SK-N-SH treated with all-trans-retinoic acid at 6 μM for 48 hours (cell line): ENCODE measurements around the gene TRAP1.

Experiments used
- BACH2 ChIP-seq: fragments of 250-450 bp; sonication (Bioruptor Pico); IDR thresholded peaks from 2 replicates; pipeline ENCODE4 v1.9.0; 2021; ENCODE audit warnings: mild to moderate bottlenecking, borderline replicate concordance
- GLIS3 ChIP-seq: fragments of 250-450 bp; sonication (Bioruptor Pico); IDR thresholded peaks from 2 replicates; pipeline ENCODE4 v1.5.0; 2020; ENCODE audit warnings: mild to moderate bottlenecking, moderate library complexity
- RARB ChIP-seq: fragments of 250-450 bp; sonication (Bioruptor Pico); IDR thresholded peaks from 2 replicates; pipeline ENCODE4 v1.8.0; 2021; ENCODE audit warnings: mild to moderate bottlenecking, moderate library complexity
- SNAI2 ChIP-seq: fragments of 250-450 bp; sonication (Bioruptor Pico); IDR thresholded peaks from 2 replicates; pipeline ENCODE4 v1.5.0; 2020; ENCODE audit warnings: mild to moderate bottlenecking, moderate library complexity
- TCF4 ChIP-seq: fragments of 250-450 bp; sonication (Bioruptor Pico); IDR thresholded peaks from 2 replicates; pipeline ENCODE4 v1.8.0; 2021; ENCODE audit warnings: mild to moderate bottlenecking, moderate library complexity, borderline replicate concordance
- ZC3H10 ChIP-seq: fragments of 250-450 bp; sonication (Bioruptor Pico); IDR thresholded peaks from 2 replicates; pipeline ENCODE4 v1.5.1; 2021; ENCODE audit warnings: mild to moderate bottlenecking, moderate library complexity
- ZFP3 ChIP-seq: fragments of 250-450 bp; sonication (Bioruptor Pico); IDR thresholded peaks from 2 replicates; pipeline ENCODE4 v1.5.0; 2020; ENCODE audit warnings: mild to moderate bottlenecking, moderate library complexity
- ZFP30 ChIP-seq: fragments of 450-650 bp; formaldehyde crosslinking; IDR thresholded peaks from 2 replicates; pipeline ENCODE4 v1.5.0; 2022; ENCODE audit warnings: mild to moderate bottlenecking, moderate library complexity
- TF ChIP-seq, protein P1 (sequence below): fragments of 250-450 bp; sonication (Bioruptor Pico); IDR thresholded peaks from 2 replicates; pipeline ENCODE4 v1.8.0; 2020; ENCODE audit warnings: mild to moderate bottlenecking, moderate library complexity, borderline replicate concordance
- TF ChIP-seq, protein P2 (sequence below): fragments of 250-450 bp; sonication (Bioruptor Pico); IDR thresholded peaks from 2 replicates; pipeline ENCODE4 v1.5.0; 2020; ENCODE audit warnings: mild to moderate bottlenecking, moderate library complexity
- TF ChIP-seq, protein P3 (sequence below): fragments of 250-450 bp; sonication (Bioruptor Pico); IDR thresholded peaks from 2 replicates; pipeline ENCODE4 v1.5.1; 2020; ENCODE audit warnings: low read depth, mild to moderate bottlenecking, moderate library complexity

DNA sequence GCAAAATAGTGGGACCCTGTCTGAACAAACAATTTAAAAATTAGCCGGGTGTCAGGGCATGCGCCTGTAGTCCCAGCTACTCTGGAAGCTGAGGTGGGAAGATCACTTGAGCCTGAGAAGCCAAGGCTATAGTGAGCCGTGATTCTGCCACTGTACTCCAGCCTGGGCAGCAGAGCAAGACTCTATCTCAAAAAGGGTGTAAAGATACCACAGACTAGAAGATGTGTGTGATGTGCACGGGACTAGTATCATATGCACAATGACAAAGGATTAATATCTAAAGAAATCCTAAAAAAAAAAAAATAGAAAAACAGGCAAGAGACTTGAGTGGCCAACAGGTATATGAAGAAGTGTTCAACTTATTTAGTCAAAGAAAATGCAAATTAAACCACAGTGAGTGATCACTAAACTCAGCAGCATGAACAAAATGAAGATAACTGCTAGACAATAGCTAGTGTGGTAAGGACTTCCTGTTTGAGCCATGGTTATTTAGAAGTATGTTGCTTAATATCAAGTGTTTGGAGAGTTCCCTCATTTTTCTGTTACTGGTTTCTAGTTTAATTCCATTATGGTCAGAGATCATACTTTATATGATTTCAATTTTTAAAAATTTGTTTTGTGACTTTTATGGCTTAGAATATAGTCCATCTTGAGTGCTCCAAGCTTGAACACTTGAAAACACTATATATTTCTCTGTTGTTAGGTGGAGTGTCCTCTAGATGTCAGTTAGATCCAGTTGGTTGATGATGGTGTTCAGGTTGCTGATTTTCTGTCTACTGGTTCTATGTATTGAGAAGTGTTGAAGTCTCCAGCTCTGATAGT, 91.2 kb downstream of the TRAP1 start:
- no peak for TF ChIP-seq ZFP3
- no peak for TF ChIP-seq ZFP30
- TF ChIP-seq ZC3H10 (CRISPR knock-in tag), result no peak
- TF ChIP-seq, protein P1, sequence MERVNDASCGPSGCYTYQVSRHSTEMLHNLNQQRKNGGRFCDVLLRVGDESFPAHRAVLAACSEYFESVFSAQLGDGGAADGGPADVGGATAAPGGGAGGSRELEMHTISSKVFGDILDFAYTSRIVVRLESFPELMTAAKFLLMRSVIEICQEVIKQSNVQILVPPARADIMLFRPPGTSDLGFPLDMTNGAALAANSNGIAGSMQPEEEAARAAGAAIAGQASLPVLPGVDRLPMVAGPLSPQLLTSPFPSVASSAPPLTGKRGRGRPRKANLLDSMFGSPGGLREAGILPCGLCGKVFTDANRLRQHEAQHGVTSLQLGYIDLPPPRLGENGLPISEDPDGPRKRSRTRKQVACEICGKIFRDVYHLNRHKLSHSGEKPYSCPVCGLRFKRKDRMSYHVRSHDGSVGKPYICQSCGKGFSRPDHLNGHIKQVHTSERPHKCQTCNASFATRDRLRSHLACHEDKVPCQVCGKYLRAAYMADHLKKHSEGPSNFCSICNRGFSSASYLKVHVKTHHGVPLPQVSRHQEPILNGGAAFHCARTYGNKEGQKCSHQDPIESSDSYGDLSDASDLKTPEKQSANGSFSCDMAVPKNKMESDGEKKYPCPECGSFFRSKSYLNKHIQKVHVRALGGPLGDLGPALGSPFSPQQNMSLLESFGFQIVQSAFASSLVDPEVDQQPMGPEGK, result no peak
- no peak for TF ChIP-seq SNAI2 (CRISPR knock-in tag)
- TF ChIP-seq, protein P2, sequence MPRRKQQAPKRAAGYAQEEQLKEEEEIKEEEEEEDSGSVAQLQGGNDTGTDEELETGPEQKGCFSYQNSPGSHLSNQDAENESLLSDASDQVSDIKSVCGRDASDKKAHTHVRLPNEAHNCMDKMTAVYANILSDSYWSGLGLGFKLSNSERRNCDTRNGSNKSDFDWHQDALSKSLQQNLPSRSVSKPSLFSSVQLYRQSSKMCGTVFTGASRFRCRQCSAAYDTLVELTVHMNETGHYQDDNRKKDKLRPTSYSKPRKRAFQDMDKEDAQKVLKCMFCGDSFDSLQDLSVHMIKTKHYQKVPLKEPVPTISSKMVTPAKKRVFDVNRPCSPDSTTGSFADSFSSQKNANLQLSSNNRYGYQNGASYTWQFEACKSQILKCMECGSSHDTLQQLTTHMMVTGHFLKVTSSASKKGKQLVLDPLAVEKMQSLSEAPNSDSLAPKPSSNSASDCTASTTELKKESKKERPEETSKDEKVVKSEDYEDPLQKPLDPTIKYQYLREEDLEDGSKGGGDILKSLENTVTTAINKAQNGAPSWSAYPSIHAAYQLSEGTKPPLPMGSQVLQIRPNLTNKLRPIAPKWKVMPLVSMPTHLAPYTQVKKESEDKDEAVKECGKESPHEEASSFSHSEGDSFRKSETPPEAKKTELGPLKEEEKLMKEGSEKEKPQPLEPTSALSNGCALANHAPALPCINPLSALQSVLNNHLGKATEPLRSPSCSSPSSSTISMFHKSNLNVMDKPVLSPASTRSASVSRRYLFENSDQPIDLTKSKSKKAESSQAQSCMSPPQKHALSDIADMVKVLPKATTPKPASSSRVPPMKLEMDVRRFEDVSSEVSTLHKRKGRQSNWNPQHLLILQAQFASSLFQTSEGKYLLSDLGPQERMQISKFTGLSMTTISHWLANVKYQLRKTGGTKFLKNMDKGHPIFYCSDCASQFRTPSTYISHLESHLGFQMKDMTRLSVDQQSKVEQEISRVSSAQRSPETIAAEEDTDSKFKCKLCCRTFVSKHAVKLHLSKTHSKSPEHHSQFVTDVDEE, result no peak
- TF ChIP-seq, protein P3, sequence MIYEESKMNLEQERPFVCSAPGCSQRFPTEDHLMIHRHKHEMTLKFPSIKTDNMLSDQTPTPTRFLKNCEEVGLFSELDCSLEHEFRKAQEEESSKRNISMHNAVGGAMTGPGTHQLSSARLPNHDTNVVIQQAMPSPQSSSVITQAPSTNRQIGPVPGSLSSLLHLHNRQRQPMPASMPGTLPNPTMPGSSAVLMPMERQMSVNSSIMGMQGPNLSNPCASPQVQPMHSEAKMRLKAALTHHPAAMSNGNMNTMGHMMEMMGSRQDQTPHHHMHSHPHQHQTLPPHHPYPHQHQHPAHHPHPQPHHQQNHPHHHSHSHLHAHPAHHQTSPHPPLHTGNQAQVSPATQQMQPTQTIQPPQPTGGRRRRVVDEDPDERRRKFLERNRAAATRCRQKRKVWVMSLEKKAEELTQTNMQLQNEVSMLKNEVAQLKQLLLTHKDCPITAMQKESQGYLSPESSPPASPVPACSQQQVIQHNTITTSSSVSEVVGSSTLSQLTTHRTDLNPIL, result no peak
- TF ChIP-seq RARB (CRISPR knock-in tag), result no peak
- TF ChIP-seq GLIS3 (CRISPR knock-in tag), result no peak
- TF ChIP-seq BACH2 (CRISPR knock-in tag), result no peak
- no peak for TF ChIP-seq TCF4 (CRISPR knock-in tag)
